Stimulated activated CD8-positive, alpha-beta memory T cell treated with anti-CD3 and anti-CD28 coated beads, Interleukin-4, amount 100 ng/mL, for 24 hours (primary cell): ENCODE measurements around the gene GOLT1B.
"Not testable (repeated sequence)": the region's sequence is repeated elsewhere in the genome, so short reads cannot be mapped to it uniquely, and the experiment has no call there.

Experiments used
- DNase-seq: peaks from one replicate; pipeline ENCODE4 v3.0.0-alpha.2; 2020; ENCODE audit warnings: low read depth

GOLT1B gene

GRCh38 chr12:21501258-21502163 is at the start of gene GOLT1B, which contains the start of gene RECQL:
Gene GOLT1B, plus strand, starts transcription at chr12:21501789. Its CDS starts 135 bp downstream, at chr12:21501924.
Gene RECQL, minus strand, starts transcription at chr12:21501635. Its CDS starts 2,065 bp downstream, at chr12:21499570.
- DNase-seq: peak; percentile 77

- no peak for DNase-seq
These were observed 48.2 kb upstream of the GOLT1B start for GRCh38 chr12:21453312-21453852.

GRCh38 chr12:21456291-21456780 is 45.3 kb upstream of the GOLT1B start:
- peak; percentile 11 for DNase-seq

GRCh38 chr12:21459474-21459873 is 42.1 kb upstream of the GOLT1B start:
- no peak for DNase-seq

GRCh38 chr12:21467334-21467733 is 34.3 kb upstream of the GOLT1B start:
- DNase-seq: not testable (repeated sequence)

- no peak for DNase-seq
These were observed 30.3 kb upstream of the GOLT1B start for GRCh38 chr12:21471294-21471693.

GRCh38 chr12:21472197-21472823 is 29.3 kb upstream of the GOLT1B start:
- DNase-seq: no peak

GRCh38 chr12:21475552-21475951 is 26.0 kb upstream of the GOLT1B start:
- no peak for DNase-seq

GRCh38 chr12:21476949-21477348 is 24.6 kb upstream of the GOLT1B start:
- DNase-seq: no peak

- no peak for DNase-seq
These were observed 22.7 kb upstream of the GOLT1B start for GRCh38 chr12:21478756-21479455.

- DNase-seq: no peak
These were observed 18.1 kb upstream of the GOLT1B start for GRCh38 chr12:21483531-21483930.

- no peak for DNase-seq
These were observed 15.6 kb upstream of the GOLT1B start for GRCh38 chr12:21485998-21486397.

GRCh38 chr12:21499765-21500164 is 1.8 kb upstream of the GOLT1B start:
- DNase-seq: no peak

- no peak for DNase-seq
These were observed 767 bp upstream of the GOLT1B start for GRCh38 chr12:21500786-21501257.

GRCh38 chr12:21502164-21502496 is 541 bp downstream of the GOLT1B start:
- DNase-seq: peak; percentile 24

GRCh38 chr12:21502872-21503271 is 1.3 kb downstream of the GOLT1B start:
- DNase-seq: no peak

- no peak for DNase-seq
These were observed 4.3 kb downstream of the GOLT1B start for GRCh38 chr12:21505888-21506287.

- no peak for DNase-seq
These were observed 6.3 kb downstream of the GOLT1B start for GRCh38 chr12:21507849-21508248.

GRCh38 chr12:21509768-21510167 is 8.2 kb downstream of the GOLT1B start:
- no peak for DNase-seq

GRCh38 chr12:21516281-21516680 is 14.7 kb downstream of the GOLT1B start:
- DNase-seq: no peak

- DNase-seq: no peak
These were observed 16.9 kb downstream of the GOLT1B start for GRCh38 chr12:21518451-21518850.

- no peak for DNase-seq
These were observed 20.0 kb downstream of the GOLT1B start for GRCh38 chr12:21521541-21521940.
